Body of pancreas (tissue), 4 donors: ENCODE measurements around the gene GDPD4. TPM values are rescaled to one million over a fixed set of nuclear protein-coding genes. Genes with fewer than 3 reads are reported as not detected.

ENCODE experiments used
- ATAC-seq: fragments of 150-250 bp; one replicate; pipeline ENCODE4 v1.9.1; 2016
- DNase-seq, 4 donors: peaks; one replicate each; pipeline ENCODE4 v3.0.0-alpha.2; 2019
- H3K27ac ChIP-seq, 4 donors: fragments of 200-600 bp; sonication (generic); 1 replicate in 3 of 4; 2 replicates in 1 of 4; pipeline versions ENCODE4 v1.5.1 to v1.6.1; 2016 to 2019; ENCODE audit warnings: mild to moderate bottlenecking in 1 of 4, mixed read lengths in 1 of 4, moderate library complexity in 1 of 4
- H3K27me3 ChIP-seq, 2 donors: fragments of 200-600 bp; sonication (generic); one replicate each; pipeline ENCODE4 v1.6.0; 2016; ENCODE audit warnings: mild to moderate bottlenecking in 1 of 2
- H3K36me3 ChIP-seq, 2 donors: fragments of 200-600 bp; sonication (generic); replicated peaks in 1 of 2; 2 replicates each; pipeline ENCODE4 v1.5.1; 2016; ENCODE audit warnings: low read depth in 2 of 2; ENCODE audit not compliant: insufficient read depth in 1 of 2
- H3K4me1 ChIP-seq: fragments of 200-600 bp; sonication (generic); one replicate; pipeline ENCODE4 v1.6.0; 2016
- H3K4me3 ChIP-seq, 2 donors: fragments of 200-600 bp; sonication (generic); 1 replicate in 1 of 2; 2 replicates in 1 of 2; pipeline ENCODE4 v1.5.1; 2016 to 2019
- H3K9me3 ChIP-seq, 3 donors: fragments of 200-600 bp; sonication (generic); 1 replicate in 2 of 3; 2 replicates in 1 of 3; pipeline ENCODE4 v1.5.1; 2016
- CTCF ChIP-seq, 7 experiments: fragments of 450-650 bp in 4 of 7; fragments of 200-600 bp in 3 of 7; sonication (generic) in 3 of 7; IDR thresholded peaks; one replicate each; pipeline ENCODE4 v1.5.1; 2016 to 2019; ENCODE audit warnings: antibody characterized with exemption in 7 of 7
- POLR2A ChIP-seq, 3 donors: fragments of 450-650 bp; IDR thresholded peaks; one replicate each; pipeline ENCODE4 v1.6.1; 2016; ENCODE audit warnings: antibody characterized with exemption in 3 of 3, mild to moderate bottlenecking in 2 of 3
- WGBS, 2 donors: methylation state at CpG; one replicate each; pipeline ENCODE4 v1.1.5; 2017; 5-methylcytosine and 5-hydroxymethylcytosine counted together
- intact Hi-C: fragments of 100-400 bp; cut with DNase I; formaldehyde crosslinking; loops from one replicate; pipeline ENCODE4 v1.15.1; 2023
- total RNA-seq, 2 donors: library from RNA; depleted of rRNA; stranded (reverse); fragments of >200 nt; gene quantifications; one replicate each; pipeline ENCODE4 v1.1.0, GENCODE V29; 2016

Gene GDPD4
- total RNA-seq, 2 donors from 2014 or later: not detected

GRCh38 chr11:77180346-77180745 is 121.1 kb downstream of the GDPD4 start:
- WGBS, 2 donors: 85 to 96% methylated on average over 8 to 11 of the region's 11 CpGs
- no peak for TF ChIP-seq CTCF (IDR thresholded peaks at IDR 0.05)
- TF ChIP-seq POLR2A (IDR thresholded peaks at IDR 0.05): no peak
- Histone ChIP-seq H3K4me3 (no peak overlapping the region), H3K27me3 (no peaks in the 10 kb centered on the region), H3K9me3 (no peaks in the 10 kb centered on the region), H3K27ac (no peak overlapping the region), H3K36me3 (no peaks in the 10 kb centered on the region), H3K4me1 (no peaks in the 10 kb centered on the region)
- ATAC-seq (no peak), DNase-seq (no peak)
- intact Hi-C loops: loop anchor here (5.0 kb wide), 1 partner anchor 58 kb away; no protein-coding TSS in a partner anchor

DNA sequence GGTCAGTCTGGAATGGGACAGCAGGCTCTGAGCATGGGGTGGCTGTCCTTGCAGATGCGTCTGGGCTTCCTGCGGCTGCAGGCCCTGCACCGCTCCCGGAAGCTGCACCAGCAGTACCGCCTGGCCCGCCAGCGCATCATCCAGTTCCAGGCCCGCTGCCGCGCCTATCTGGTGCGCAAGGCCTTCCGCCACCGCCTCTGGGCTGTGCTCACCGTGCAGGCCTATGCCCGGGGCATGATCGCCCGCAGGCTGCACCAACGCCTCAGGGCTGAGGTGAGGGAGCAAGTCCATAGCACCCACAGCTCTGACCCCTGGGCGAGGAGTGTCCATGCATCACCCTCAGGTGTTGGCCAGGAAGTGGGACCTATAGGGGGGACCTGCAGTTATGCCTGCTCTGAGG is 121.8 kb downstream of the GDPD4 start:
- no peaks in the 10 kb centered on the region for H3K36me3 ChIP-seq
- ATAC-seq: no peak
- TF ChIP-seq CTCF (IDR thresholded peaks at IDR 0.05): no peak
- TF ChIP-seq POLR2A (IDR thresholded peaks at IDR 0.05): no peak
- no peak overlapping the region for H3K27ac ChIP-seq
- WGBS, 2 donors: 94 to 100% methylated on average over 6 to 19 of the region's 19 CpGs
- no peaks in the 10 kb centered on the region for H3K9me3 ChIP-seq
- no peak overlapping the region for H3K4me3 ChIP-seq
- no peaks in the 10 kb centered on the region for H3K27me3 ChIP-seq
- DNase-seq: no peak
- intact Hi-C loops: loop anchor here (5.0 kb wide), 1 partner anchor 57 kb away; no protein-coding TSS in a partner anchor
- H3K4me1 ChIP-seq: no peaks in the 10 kb centered on the region

GRCh38 chr11:77179048-77179447 is 122.4 kb downstream of the GDPD4 start:
- no peaks in the 10 kb centered on the region for H3K4me1 ChIP-seq
- no peak for TF ChIP-seq CTCF (IDR thresholded peaks at IDR 0.05)
- no peak for TF ChIP-seq POLR2A (IDR thresholded peaks at IDR 0.05)
- no peak overlapping the region for H3K4me3 ChIP-seq
- ATAC-seq: no peak
- H3K27ac ChIP-seq: no peak overlapping the region
- H3K27me3 ChIP-seq: no peaks in the 10 kb centered on the region
- no peak for DNase-seq
- no peaks in the 10 kb centered on the region for H3K9me3 ChIP-seq
- WGBS, 2 donors: 61 to 78% methylated on average over 4 of the region's 5 CpGs
- H3K36me3 ChIP-seq: no peaks in the 10 kb centered on the region
- intact Hi-C loops: no loop called here

GRCh38 chr11:77178150-77178549 is 123.3 kb downstream of the GDPD4 start:
- DNase-seq (no peak), ATAC-seq (no peak)
- Histone ChIP-seq H3K36me3 (no peaks in the 10 kb centered on the region), H3K4me1 (no peaks in the 10 kb centered on the region), H3K27ac (no peak overlapping the region), H3K9me3 (no peaks in the 10 kb centered on the region), H3K4me3 (no peak overlapping the region), H3K27me3 (no peaks in the 10 kb centered on the region)
- TF ChIP-seq POLR2A (IDR thresholded peaks at IDR 0.05): no peak
- no peak for TF ChIP-seq CTCF (IDR thresholded peaks at IDR 0.05)
- intact Hi-C loops: no loop called here
- WGBS, 2 donors: 85 to 88% methylated on average over 4 of the region's 4 CpGs

DNA sequence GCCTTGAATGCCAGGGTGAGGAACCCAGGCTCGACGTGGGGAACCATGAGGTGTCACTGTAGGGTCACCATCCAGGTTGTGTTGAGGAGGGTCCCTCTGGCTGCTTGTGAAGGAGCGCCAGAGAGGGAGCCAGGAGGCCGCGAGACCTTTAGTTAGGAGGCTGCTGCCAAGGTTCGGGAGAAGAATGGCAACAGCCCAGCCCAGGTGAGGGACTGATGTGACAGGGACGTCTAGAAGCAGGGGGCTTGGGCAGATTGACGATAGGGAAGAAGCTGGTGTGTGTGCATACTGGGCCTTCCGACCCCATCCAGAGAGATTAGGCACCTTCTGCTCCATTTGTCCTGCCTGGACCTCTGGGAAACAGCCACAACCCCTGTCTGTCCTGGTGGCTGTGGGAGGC is 124.5 kb downstream of the GDPD4 start:
- DNase-seq: no peak
- no peaks in the 10 kb centered on the region for H3K36me3 ChIP-seq
- H3K27ac ChIP-seq: no peak overlapping the region
- H3K4me1 ChIP-seq: no peaks in the 10 kb centered on the region
- no peaks in the 10 kb centered on the region for H3K27me3 ChIP-seq
- H3K9me3 ChIP-seq: no peaks in the 10 kb centered on the region
- intact Hi-C loops: no loop called here
- ATAC-seq: no peak
- no peak overlapping the region for H3K4me3 ChIP-seq
- WGBS, 2 donors: 78% methylated on average over 9 of the region's 9 CpGs
- TF ChIP-seq POLR2A (IDR thresholded peaks at IDR 0.05) (no peak), CTCF (IDR thresholded peaks at IDR 0.05) (no peak)
